Common myeloid progenitor, CD34-positive (primary cell): ENCODE results near the gene ADCY9.
"Not testable (repeated sequence)": the region's sequence is repeated elsewhere in the genome, so short reads cannot be mapped to it uniquely, and the experiment has no call there.

Source experiments
- CTCF ChIA-PET: fragments of 350-600 bp; sonication (Branson Sonifier 250); formaldehyde crosslinking; loops from one replicate; lab custom pipeline; 2021; ENCODE audit warnings: antibody characterized with exemption; lab: Charles Lee
- POLR2A ChIA-PET: fragments of 350-600 bp; sonication (Branson Sonifier 250); formaldehyde crosslinking; loops from one replicate; lab custom pipeline; 2021; ENCODE audit warnings: antibody characterized with exemption; lab: Charles Lee
- DNase-seq, 3 donors: peaks; one replicate each; pipeline versions ENCODE4 v3.0.0 to v3.0.0-alpha.2; 2013
- H3K27ac ChIP-seq, 2 experiments: 1 replicate in 1 of 2; 2 replicates in 1 of 2; pipeline ENCODE4 v1.7.0; 2013; ENCODE audit warnings: inconsistent platforms in 2 of 2, low read length in 2 of 2, mild to moderate bottlenecking in 2 of 2, low read depth in 1 of 2, moderate library complexity in 1 of 2; ENCODE audit not compliant: severe bottlenecking in 2 of 2, insufficient read depth in 1 of 2, poor library complexity in 1 of 2
- H3K27me3 ChIP-seq, 5 experiments: replicated peaks in 2 of 5; 1 replicate in 3 of 5; 2 replicates in 2 of 5; pipeline versions ENCODE4 v1.6.1 to v1.7.0; 2013; ENCODE audit warnings: low read length in 4 of 5, mild to moderate bottlenecking in 2 of 5, moderate library complexity in 2 of 5, inconsistent platforms in 1 of 5; ENCODE audit not compliant: insufficient read depth in 5 of 5, control insufficient read depth in 4 of 5
- H3K36me3 ChIP-seq, 4 experiments: 1 replicate in 2 of 4; 2 replicates in 2 of 4; pipeline versions ENCODE4 v1.6.1 to v1.7.0; 2013; ENCODE audit warnings: low read length in 3 of 4, control low read depth in 1 of 4, mild to moderate bottlenecking in 1 of 4; ENCODE audit not compliant: control insufficient read depth in 4 of 4, insufficient read depth in 4 of 4
- H3K4me1 ChIP-seq, 4 experiments: 1 replicate in 3 of 4; 2 replicates in 1 of 4; pipeline versions ENCODE4 v1.6.1 to v1.7.1; 2013; ENCODE audit warnings: low read length in 3 of 4, mild to moderate bottlenecking in 3 of 4, control low read depth in 1 of 4, inconsistent platforms in 1 of 4, moderate library complexity in 1 of 4; ENCODE audit not compliant: control insufficient read depth in 4 of 4, insufficient read depth in 4 of 4; ENCODE audit errors: control extremely low read depth in 1 of 4
- H3K4me3 ChIP-seq, 7 experiments: 1 replicate in 4 of 7; 2 replicates in 3 of 7; pipeline versions ENCODE4 v1.5.1 to v1.7.0; 2013; ENCODE audit warnings: mild to moderate bottlenecking in 7 of 7, low read length in 6 of 7, moderate library complexity in 6 of 7, inconsistent platforms in 2 of 7, low read depth in 2 of 7, control low read depth in 1 of 7; ENCODE audit not compliant: insufficient read depth in 4 of 7, control insufficient read depth in 1 of 7; ENCODE audit errors: extremely low read depth in 1 of 7
- H3K9me3 ChIP-seq, 5 experiments: 1 replicate in 4 of 5; 2 replicates in 1 of 5; pipeline versions ENCODE4 v1.6.1 to v1.7.1; 2013; ENCODE audit warnings: low read length in 4 of 5, mild to moderate bottlenecking in 2 of 5, inconsistent platforms in 1 of 5, low read depth in 1 of 5, moderate library complexity in 1 of 5; ENCODE audit not compliant: control insufficient read depth in 4 of 5, insufficient read depth in 2 of 5; ENCODE audit errors: control extremely low read depth in 1 of 5
- WGBS: methylation state at CpG from one replicate; pipeline ENCODE4 v1.1.5; 2013; ENCODE audit not compliant: insufficient coverage; 5-methylcytosine and 5-hydroxymethylcytosine counted together

Gene ADCY9

GRCh38 chr16:3942146-3942545, 174.1 kb downstream of the ADCY9 start:
- H3K27me3 ChIP-seq, POLR2A ChIA-PET, H3K9me3 ChIP-seq, CTCF ChIA-PET, H3K36me3 ChIP-seq, H3K4me3 ChIP-seq, H3K27ac ChIP-seq, H3K4me1 ChIP-seq, DNase-seq: not testable (repeated sequence)
- WGBS: no CpG with 5 or more reads among the region's 4 CpGs

DNA sequence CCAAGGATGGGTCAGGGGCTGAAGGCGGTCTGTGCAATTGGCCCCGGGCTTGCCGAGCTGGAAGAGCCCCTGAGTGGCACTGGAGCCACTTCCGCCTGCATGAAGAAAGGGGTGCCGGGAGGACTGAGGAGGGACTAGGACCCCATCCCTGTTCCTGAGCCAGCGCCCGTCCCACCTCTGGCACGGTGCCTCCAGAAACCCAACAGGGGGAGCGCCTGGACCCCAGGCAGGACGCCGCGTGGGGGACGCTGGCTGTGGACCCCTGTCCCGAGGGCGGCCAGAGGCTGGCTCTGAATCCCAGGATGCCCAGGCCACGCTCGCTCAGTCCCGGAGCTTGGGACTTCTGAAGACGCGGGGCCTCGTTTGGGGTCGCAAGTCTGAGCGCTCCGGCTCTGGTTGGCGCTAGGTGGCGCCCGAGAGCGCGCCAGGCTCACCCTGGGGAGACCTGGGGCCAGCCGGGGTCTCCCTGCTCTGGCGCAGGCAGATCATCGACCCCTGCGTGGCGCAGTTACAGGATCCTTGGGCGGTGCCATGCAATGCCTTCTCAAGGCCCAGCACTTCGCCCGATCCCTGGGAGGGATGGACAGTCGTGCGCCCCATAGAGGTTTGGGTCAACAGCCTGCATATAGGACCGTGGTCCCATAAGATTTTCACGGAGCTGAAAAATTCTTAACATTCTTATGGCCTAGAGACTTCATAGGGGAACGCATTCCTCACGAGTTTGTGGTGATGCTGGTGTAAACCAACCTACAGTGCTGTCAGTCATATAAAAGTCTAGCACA, 177.2 kb downstream of the ADCY9 start:
- peak; percentile 64 to 74 (median 68) for DNase-seq
- POLR2A ChIA-PET: no interaction called here
- Histone ChIP-seq H3K27me3 (peaks cover 0 to 9% (median 4%) of the 10 kb centered on the region in 5 experiments), H3K4me3 (peak overlapping the region in 5 of 7 experiments; percentile 38 to 65 (median 56)), H3K27ac (no peak overlapping the region), H3K36me3 (no peaks in the 10 kb centered on the region), H3K9me3 (peaks cover 0 to 6% (median 0%) of the 10 kb centered on the region in 5 experiments), H3K4me1 (peaks cover 0 to 9% (median 7%) of the 10 kb centered on the region in 4 experiments)
- CTCF ChIA-PET: interaction anchor here (0.6 to 1.8 kb wide), 16 partner anchors 10 to 315 kb away, joined by 3 to 10 read pairs (median 4); no protein-coding TSS in a partner anchor
- WGBS: 8% methylated on average over 36 of the region's 43 CpGs

DNA sequence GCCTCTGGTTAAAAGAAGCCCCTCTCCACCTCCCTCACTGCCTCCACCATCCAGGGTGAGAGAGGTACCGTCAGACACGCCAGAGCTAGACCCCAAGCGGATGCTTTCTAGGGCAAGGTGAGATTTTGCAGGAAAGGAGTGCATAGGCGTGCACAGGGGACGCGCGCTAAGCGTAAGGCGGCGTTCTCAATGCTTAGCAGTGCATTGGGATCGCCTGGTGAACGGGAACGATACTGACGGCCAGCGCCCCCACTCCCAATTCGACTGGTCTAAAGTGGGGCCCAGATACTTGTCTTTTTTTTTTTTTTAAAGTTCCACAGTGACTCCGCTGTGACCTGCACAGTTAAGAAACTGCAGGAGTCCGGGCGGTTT, 177.8 kb downstream of the ADCY9 start:
- ChIA-PET POLR2A (no interaction called here), CTCF (interaction anchor here (0.6 to 1.8 kb wide), 11 partner anchors 10 to 68 kb away, joined by 3 to 10 read pairs (median 4); no protein-coding TSS in a partner anchor)
- WGBS: 50% methylated on average over 18 of the region's 19 CpGs
- Histone ChIP-seq H3K27ac (no peak overlapping the region), H3K4me1 (peaks cover 0 to 9% (median 7%) of the 10 kb centered on the region in 4 experiments), H3K36me3 (no peaks in the 10 kb centered on the region), H3K4me3 (peak overlapping the region in 4 of 7 experiments; percentile 38 to 65 (median 58)), H3K9me3 (peaks cover 0 to 4% (median 0%) of the 10 kb centered on the region in 5 experiments), H3K27me3 (peaks cover 0 to 9% (median 4%) of the 10 kb centered on the region in 5 experiments)
- peak; percentile 4 to 17 (median 4) for DNase-seq

DNA sequence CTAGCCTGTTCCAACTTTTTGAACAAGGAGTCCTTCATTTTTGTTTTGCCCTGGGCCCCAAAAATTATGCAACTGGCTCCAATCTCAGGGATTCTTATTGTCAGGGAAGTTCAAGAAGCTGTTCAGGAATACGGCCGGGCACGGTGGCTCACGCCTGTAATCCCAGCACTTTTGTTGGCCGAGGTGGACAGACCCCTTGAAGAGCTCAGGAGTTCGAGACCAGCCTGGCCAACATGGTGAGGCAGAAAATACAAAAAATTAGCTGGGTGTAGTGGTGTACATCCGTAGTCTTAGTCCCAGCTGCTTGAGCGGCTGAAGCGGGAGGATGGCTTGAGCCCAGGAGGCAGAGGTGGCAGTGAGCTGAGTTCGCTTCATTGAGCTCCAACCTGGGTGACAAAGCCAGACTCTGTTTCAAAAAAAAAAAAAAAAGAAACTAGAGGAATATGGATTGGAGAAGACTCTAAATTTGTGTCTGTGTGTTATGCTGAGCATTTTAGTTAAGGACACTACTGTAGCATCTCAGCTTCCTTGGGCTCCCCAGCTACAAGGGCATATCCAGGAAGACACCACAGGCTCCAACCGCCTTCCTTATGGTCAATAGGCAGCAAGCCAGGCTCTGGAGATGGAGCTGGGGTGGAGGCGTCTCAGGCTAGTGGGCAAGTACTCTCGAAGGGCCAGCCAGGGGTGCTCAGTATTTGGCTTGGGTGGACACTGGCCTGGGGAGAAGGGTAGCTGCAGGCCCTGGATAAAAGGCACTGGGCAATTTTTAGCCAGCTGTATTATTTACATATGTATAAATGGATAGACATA, 179.0 kb downstream of the ADCY9 start:
- POLR2A ChIA-PET: interaction anchor here (0.6 kb wide), 1 partner anchor 76 kb away, joined by 5 read pairs; no protein-coding TSS in a partner anchor
- DNase-seq: no peak
- CTCF ChIA-PET: interaction anchor here (0.7 to 1.1 kb wide), 5 partner anchors 12 to 317 kb away, joined by 3 to 4 read pairs (median 3); no protein-coding TSS in a partner anchor
- H3K9me3 ChIP-seq: no peaks in the 10 kb centered on the region
- H3K4me1 ChIP-seq: peaks cover 0 to 9% (median 7%) of the 10 kb centered on the region in 4 experiments
- peaks cover 0 to 9% (median 4%) of the 10 kb centered on the region in 5 experiments for H3K27me3 ChIP-seq
- 96% methylated on average over 13 of the region's 13 CpGs for WGBS
- H3K36me3 ChIP-seq: no peaks in the 10 kb centered on the region
- H3K27ac ChIP-seq: no peak overlapping the region
- no peak overlapping the region for H3K4me3 ChIP-seq

GRCh38 chr16:3935921-3936320, 180.3 kb downstream of the ADCY9 start:
- H3K9me3 ChIP-seq: no peaks in the 10 kb centered on the region
- WGBS: 100% methylated on average over 4 of the region's 4 CpGs
- H3K4me3 ChIP-seq: no peak overlapping the region
- peaks cover 0 to 9% (median 7%) of the 10 kb centered on the region in 4 experiments for H3K4me1 ChIP-seq
- no peak overlapping the region for H3K27ac ChIP-seq
- no peak for DNase-seq
- H3K36me3 ChIP-seq: no peaks in the 10 kb centered on the region
- ChIA-PET POLR2A (no interaction called here), CTCF (no interaction called here)
- H3K27me3 ChIP-seq: peaks cover 0 to 9% (median 4%) of the 10 kb centered on the region in 5 experiments

- CTCF ChIA-PET: no interaction called here
Observed at GRCh38 chr16:3934491-3935181, 181.6 kb downstream of the ADCY9 start.

More at GRCh38 chr16:3934491-3935181, 181.6 kb downstream of the ADCY9 start:
- Histone ChIP-seq H3K9me3 (peaks cover 0 to 1% (median 0%) of the 10 kb centered on the region in 5 experiments), H3K27ac (no peak overlapping the region), H3K36me3 (no peaks in the 10 kb centered on the region), H3K4me3 (no peak overlapping the region), H3K4me1 (peaks cover 0 to 9% (median 7%) of the 10 kb centered on the region in 4 experiments), H3K27me3 (peaks cover 0 to 9% (median 4%) of the 10 kb centered on the region in 5 experiments)
- 88% methylated on average over 12 of the region's 13 CpGs for WGBS
- no peak for DNase-seq
- POLR2A ChIA-PET: no interaction called here
